GM19351 (cell line): ENCODE data around the gene MBIP.

Experiments
- ATAC-seq: cut with Tn5 transposase; IDR thresholded peaks from one replicate; pipeline ENCODE4 v1.9.1; 2021; ENCODE audit warnings: mild to moderate bottlenecking, moderate library complexity; ENCODE audit not compliant: unreplicated experiment

MBIP gene

DNA sequence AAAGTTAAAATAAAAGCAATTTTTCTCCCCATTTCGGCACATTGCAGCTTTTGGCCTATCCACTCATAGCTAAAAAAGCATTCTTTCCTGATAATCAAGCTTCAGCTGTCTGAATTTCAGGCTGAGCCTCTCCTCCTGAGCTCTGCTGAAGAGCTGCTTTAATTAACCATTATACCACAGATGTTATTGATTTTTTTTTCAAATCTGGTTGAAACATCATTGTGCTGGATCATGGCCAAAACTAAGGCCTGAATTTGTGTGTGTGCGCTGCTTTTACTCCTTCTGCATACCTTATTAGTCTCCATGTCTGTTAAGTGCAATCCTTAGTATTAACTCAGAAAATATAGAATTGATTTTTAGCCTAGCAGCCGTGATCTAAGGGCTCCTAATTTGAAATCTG lies 52.3 kb downstream of the MBIP start:
- ATAC-seq, result no peak

DNA sequence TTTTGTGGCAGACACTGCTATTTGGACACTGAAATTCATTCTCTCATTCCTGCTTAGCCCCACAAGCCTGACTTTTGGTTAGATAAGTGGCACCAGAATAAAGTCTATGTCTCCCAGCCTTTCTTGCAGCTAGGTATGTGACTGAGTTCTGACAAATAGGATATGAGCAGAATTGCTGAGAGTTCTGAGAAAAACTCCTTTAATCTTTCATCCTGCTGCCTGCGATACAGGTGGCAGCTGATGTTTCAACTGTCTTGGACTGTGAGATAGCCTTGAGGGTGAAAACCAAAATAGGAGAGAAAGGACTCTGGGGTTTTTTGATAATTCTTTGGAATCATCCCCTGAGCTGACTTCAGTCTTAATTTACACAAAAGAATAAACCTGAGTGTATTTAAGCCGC lies 55.8 kb downstream of the MBIP start:
- ATAC-seq, result no peak

DNA sequence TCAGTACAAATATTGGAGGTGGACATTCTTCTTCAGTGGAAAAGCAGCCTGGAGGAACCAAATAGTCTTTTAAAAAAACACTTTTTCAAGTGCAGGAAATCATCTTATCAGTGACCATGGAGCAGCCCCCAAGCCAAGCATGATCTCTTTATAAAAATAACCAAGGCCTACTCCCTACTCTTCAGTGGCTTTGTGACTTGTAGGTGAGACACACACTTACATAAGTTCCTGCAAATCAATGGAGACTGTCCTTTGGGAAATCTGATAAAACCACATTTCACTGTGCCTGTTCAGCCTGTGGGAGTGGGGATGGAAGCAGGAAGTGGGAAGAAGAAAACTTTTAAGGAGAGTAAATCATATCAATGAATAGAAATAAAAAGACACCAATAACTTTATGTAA lies 56.3 kb downstream of the MBIP start:
- ATAC-seq, result no peak

DNA sequence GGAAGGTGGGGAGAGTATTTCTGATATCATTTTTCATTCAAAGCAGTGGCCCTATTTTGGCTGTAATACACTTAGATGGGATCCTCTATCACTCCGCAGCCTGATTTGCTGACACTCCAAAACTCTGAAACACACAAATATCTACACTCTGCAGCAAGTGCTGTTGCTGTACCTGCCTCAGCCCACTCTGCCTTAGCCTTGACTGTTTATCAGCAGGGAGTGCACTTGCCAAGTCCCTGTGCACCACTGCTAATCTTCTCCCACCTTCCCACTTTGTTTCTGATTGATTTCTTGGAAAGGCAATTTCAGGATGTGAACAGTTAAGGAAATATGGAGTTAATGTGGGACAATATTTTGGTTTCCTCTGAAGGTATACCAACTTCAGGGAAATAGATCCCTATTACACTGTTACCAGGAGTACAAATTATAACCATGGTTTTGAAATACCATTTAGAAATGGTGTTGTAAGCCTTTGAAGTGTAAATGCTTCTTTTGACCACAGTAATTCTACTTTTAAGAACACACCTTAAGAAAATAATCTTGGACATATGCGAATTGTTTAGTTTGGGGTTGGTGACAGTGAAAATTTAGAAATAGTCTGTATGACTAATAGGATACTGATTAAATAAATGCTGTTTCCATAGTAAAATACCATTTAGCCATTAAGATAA lies 59.3 kb downstream of the MBIP start:
- no peak for ATAC-seq

DNA sequence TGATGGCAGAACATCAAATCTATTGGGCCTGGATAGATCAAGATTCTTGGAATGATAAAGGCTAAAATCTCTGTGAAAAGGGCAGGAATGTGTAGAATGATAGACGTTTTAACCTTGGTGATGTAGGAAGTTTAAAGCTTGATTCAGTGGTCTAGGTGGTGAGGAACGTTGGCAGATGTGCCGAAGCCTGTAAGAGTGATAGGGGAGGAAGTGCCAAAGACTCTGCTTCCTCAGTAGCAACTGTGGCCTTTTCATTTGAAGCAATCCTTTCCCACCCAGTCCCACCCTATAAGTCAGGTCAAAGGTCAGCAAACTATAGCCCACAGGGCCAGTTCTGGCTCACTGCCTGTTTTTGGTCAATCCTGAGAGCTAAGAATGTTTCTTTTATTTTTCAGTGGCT lies 62.2 kb downstream of the MBIP start:
- no peak for ATAC-seq

DNA sequence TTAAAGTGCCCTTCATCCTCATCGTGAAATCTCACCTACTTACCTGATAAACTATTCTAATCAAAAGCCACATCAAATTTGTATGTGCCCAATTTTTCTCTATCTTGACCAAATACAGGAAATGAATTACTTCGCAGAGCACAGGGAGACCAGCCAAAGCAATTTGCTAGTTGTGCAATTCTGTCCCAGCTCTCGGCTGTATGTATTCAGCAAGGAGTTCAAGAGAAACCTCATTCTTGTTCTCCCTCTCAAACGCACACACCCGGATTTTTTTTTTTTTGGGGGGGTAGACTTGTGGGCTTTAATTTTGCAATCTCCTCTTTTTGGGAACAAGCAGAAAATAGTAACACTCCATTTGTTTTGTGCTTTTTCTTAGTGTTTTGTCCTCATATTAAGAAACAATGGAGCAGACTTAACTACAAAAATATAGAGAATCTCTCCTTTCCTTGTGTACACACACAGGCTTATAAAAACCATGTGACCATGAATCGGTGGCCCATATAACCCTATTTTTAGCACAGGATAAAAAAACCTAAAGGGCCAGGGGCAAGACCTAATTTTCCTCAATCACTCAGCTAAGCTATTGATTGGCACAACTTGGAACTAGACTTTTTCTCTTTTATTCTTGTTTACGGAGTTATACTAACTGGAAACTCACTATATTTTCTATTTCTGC lies 64.2 kb downstream of the MBIP start:
- no peak for ATAC-seq

DNA sequence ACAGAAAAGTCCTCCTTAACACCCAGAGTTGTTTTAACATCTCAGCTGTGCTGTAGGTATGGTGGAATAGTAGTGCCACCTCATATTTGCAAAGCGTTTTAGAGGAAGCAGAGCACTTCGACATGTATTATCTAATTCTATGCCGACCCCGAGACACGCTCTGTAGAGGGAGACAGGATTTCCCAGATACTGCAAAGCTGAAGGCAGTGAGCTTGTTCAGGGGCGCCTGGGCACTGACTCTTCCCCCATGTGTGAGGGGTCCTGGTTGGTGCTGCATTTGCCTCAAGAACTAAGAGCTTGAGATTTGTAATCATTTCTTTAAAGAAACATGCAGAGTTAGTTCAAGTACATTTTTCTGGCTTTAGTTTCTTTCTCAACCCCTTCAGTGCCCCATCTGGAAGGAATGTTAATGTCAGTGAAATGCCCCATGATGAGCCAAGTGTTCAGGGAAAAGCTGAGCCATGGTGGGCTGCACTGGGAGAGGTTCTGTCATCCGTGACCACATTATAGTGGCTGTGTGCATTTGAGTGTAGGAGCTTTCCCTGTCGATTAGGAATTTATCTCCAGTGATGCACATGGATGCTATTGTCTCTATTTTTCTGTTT lies 66.3 kb downstream of the MBIP start:
- no peak for ATAC-seq
